Measurements from ENCODE around the gene LUZP1.

Gene LUZP1

GRCh38 chr1:23150742-23151141, 17.9 kb downstream of the LUZP1 start:
- no peak for DNase-seq

GRCh38 chr1:23150125-23150524, 18.5 kb downstream of the LUZP1 start:
- DNase-seq, result no peak

GRCh38 chr1:23149114-23149513, 19.5 kb downstream of the LUZP1 start:
- DNase-seq, result no peak

- no peak for DNase-seq
These were observed 20.6 kb downstream of the LUZP1 start for GRCh38 chr1:23148084-23148483.

GRCh38 chr1:23140940-23141596, 27.6 kb downstream of the LUZP1 start:
- no peak for DNase-seq

GRCh38 chr1:23135268-23135667, 33.4 kb downstream of the LUZP1 start:
- DNase-seq, result no peak

- no peak for DNase-seq
These were observed 34.6 kb downstream of the LUZP1 start for GRCh38 chr1:23134055-23134454.

- no peak for DNase-seq
These were observed 35.1 kb downstream of the LUZP1 start for GRCh38 chr1:23133587-23133986.

- DNase-seq, result no peak
These were observed 36.6 kb downstream of the LUZP1 start for GRCh38 chr1:23132033-23132432.

- no peak for DNase-seq
These were observed 38.8 kb downstream of the LUZP1 start for GRCh38 chr1:23129846-23130245.

GRCh38 chr1:23126801-23127200, 41.9 kb downstream of the LUZP1 start:
- DNase-seq, result no peak

GRCh38 chr1:23126200-23126599, 42.5 kb downstream of the LUZP1 start:
- no peak for DNase-seq

GRCh38 chr1:23125489-23125888, 43.2 kb downstream of the LUZP1 start:
- no peak for DNase-seq

- DNase-seq, result no peak
These were observed 44.2 kb downstream of the LUZP1 start for GRCh38 chr1:23124259-23125026.

GRCh38 chr1:23123528-23123927, 45.1 kb downstream of the LUZP1 start:
- no peak for DNase-seq

GRCh38 chr1:23122796-23123195, 45.9 kb downstream of the LUZP1 start:
- no peak for DNase-seq

- no peak for DNase-seq
These were observed 46.5 kb downstream of the LUZP1 start for GRCh38 chr1:23122023-23122748.

GRCh38 chr1:23120383-23120782, 48.3 kb downstream of the LUZP1 start:
- no peak for DNase-seq

- no peak for DNase-seq
These were observed 49.5 kb downstream of the LUZP1 start for GRCh38 chr1:23118957-23119792.

- no peak for DNase-seq
These were observed 50.2 kb downstream of the LUZP1 start for GRCh38 chr1:23118407-23118806.

GRCh38 chr1:23116921-23117699, 51.5 kb downstream of the LUZP1 start:
- DNase-seq, result no peak

- DNase-seq, result no peak
These were observed 52.3 kb downstream of the LUZP1 start for GRCh38 chr1:23116216-23116836.
